HCT116 (cell line): ENCODE data around the gene ULBP2.
"Not testable (repeated sequence)": the region's sequence is repeated elsewhere in the genome, so short reads cannot be mapped to it uniquely, and the experiment has no call there.

ENCODE experiments used
- ELF1 ChIP-seq: IDR thresholded peaks from 2 replicates; pipeline ENCODE4 v1.6.1; 2012; ENCODE audit warnings: low read depth, borderline replicate concordance
- POLR2AphosphoS5 ChIP-seq: IDR thresholded peaks from 2 replicates; pipeline ENCODE4 v1.6.1; 2011; ENCODE audit warnings: mild to moderate bottlenecking, low read depth, low read length, moderate library complexity
- RAD21 ChIP-seq: IDR thresholded peaks from 2 replicates; pipeline ENCODE4 v1.6.1; 2012; ENCODE audit warnings: low read depth, mild to moderate bottlenecking
- SP1 ChIP-seq: IDR thresholded peaks from 2 replicates; pipeline ENCODE4 v1.6.1; 2012; ENCODE audit warnings: low read depth
- SRF ChIP-seq: IDR thresholded peaks from 2 replicates; pipeline ENCODE4 v1.6.1; 2012; ENCODE audit warnings: low read depth
- TF ChIP-seq, protein P1 (sequence below), 3 experiments: fragments of 200-600 bp in 1 of 3; sonication (generic) in 1 of 3; IDR thresholded peaks in 2 of 3; conservative IDR thresholded peaks in 1 of 3; 2 replicates each; pipeline ENCODE4 v1.5.1; 2012 to 2017; ENCODE audit warnings: low read depth in 2 of 3, low read length in 2 of 3, antibody characterized with exemption in 1 of 3, borderline replicate concordance in 1 of 3, control low read depth in 1 of 3, mild to moderate bottlenecking in 1 of 3, mixed read lengths in 1 of 3, mixed run types in 1 of 3, moderate library complexity in 1 of 3; ENCODE audit not compliant: insufficient read depth in 1 of 3
- TF ChIP-seq, protein P2 (sequence below): IDR thresholded peaks from 2 replicates; pipeline ENCODE4 v1.6.1; 2011; ENCODE audit warnings: mild to moderate bottlenecking, low read length, moderate library complexity; ENCODE audit not compliant: insufficient replicate concordance; ENCODE audit errors: extremely low read depth
- TF ChIP-seq, protein P3 (sequence below): IDR thresholded peaks from 2 replicates; pipeline ENCODE4 v1.6.1; 2012; ENCODE audit warnings: low read depth

DNA sequence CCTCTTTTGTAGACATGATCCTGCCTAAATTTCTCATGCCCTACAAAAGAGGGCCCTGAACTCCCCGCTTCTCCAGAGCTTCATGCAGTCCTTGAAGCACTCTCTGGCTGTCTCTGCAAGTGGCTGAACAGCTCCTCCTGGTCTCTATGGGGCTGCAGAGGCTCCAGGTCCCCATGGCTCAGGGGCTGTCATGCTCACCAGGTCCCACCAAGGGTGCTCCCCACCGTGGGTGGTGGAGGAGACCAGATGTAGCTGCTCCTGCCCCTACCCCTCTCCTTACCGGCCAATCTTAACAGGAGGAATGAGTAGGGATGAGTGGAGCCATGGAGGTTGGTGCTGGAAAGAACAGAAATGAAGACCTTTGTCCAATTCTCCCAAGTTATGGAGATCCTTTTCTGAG, 29.1 kb upstream of the ULBP2 start:
- TF ChIP-seq POLR2AphosphoS5, ELF1, SRF, RAD21, SP1: not testable (repeated sequence)
- TF ChIP-seq, protein P1, sequence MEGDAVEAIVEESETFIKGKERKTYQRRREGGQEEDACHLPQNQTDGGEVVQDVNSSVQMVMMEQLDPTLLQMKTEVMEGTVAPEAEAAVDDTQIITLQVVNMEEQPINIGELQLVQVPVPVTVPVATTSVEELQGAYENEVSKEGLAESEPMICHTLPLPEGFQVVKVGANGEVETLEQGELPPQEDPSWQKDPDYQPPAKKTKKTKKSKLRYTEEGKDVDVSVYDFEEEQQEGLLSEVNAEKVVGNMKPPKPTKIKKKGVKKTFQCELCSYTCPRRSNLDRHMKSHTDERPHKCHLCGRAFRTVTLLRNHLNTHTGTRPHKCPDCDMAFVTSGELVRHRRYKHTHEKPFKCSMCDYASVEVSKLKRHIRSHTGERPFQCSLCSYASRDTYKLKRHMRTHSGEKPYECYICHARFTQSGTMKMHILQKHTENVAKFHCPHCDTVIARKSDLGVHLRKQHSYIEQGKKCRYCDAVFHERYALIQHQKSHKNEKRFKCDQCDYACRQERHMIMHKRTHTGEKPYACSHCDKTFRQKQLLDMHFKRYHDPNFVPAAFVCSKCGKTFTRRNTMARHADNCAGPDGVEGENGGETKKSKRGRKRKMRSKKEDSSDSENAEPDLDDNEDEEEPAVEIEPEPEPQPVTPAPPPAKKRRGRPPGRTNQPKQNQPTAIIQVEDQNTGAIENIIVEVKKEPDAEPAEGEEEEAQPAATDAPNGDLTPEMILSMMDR (IDR thresholded peaks at IDR 0.05 in 2 of 3, conservative IDR thresholded peaks at IDR 0.05 in 1 of 3; ENCODE audit: borderline replicate concordance in 1 of 3, insufficient read depth in 1 of 3, low read depth in 2 of 3, low read length in 2 of 3) = not testable (repeated sequence)
- TF ChIP-seq, protein P2, sequence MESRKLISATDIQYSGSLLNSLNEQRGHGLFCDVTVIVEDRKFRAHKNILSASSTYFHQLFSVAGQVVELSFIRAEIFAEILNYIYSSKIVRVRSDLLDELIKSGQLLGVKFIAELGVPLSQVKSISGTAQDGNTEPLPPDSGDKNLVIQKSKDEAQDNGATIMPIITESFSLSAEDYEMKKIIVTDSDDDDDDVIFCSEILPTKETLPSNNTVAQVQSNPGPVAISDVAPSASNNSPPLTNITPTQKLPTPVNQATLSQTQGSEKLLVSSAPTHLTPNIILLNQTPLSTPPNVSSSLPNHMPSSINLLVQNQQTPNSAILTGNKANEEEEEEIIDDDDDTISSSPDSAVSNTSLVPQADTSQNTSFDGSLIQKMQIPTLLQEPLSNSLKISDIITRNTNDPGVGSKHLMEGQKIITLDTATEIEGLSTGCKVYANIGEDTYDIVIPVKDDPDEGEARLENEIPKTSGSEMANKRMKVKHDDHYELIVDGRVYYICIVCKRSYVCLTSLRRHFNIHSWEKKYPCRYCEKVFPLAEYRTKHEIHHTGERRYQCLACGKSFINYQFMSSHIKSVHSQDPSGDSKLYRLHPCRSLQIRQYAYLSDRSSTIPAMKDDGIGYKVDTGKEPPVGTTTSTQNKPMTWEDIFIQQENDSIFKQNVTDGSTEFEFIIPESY = not testable (repeated sequence)
- TF ChIP-seq, protein P3, sequence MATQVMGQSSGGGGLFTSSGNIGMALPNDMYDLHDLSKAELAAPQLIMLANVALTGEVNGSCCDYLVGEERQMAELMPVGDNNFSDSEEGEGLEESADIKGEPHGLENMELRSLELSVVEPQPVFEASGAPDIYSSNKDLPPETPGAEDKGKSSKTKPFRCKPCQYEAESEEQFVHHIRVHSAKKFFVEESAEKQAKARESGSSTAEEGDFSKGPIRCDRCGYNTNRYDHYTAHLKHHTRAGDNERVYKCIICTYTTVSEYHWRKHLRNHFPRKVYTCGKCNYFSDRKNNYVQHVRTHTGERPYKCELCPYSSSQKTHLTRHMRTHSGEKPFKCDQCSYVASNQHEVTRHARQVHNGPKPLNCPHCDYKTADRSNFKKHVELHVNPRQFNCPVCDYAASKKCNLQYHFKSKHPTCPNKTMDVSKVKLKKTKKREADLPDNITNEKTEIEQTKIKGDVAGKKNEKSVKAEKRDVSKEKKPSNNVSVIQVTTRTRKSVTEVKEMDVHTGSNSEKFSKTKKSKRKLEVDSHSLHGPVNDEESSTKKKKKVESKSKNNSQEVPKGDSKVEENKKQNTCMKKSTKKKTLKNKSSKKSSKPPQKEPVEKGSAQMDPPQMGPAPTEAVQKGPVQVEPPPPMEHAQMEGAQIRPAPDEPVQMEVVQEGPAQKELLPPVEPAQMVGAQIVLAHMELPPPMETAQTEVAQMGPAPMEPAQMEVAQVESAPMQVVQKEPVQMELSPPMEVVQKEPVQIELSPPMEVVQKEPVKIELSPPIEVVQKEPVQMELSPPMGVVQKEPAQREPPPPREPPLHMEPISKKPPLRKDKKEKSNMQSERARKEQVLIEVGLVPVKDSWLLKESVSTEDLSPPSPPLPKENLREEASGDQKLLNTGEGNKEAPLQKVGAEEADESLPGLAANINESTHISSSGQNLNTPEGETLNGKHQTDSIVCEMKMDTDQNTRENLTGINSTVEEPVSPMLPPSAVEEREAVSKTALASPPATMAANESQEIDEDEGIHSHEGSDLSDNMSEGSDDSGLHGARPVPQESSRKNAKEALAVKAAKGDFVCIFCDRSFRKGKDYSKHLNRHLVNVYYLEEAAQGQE = not testable (repeated sequence)
